ENCODE measurements around the gene MVB12B.

Gene MVB12B

GRCh38 chr9:126331964-126332748, 5.5 kb downstream of the MVB12B start:
- DNase-seq (ENCODE audit: low read depth), result no peak

DNA sequence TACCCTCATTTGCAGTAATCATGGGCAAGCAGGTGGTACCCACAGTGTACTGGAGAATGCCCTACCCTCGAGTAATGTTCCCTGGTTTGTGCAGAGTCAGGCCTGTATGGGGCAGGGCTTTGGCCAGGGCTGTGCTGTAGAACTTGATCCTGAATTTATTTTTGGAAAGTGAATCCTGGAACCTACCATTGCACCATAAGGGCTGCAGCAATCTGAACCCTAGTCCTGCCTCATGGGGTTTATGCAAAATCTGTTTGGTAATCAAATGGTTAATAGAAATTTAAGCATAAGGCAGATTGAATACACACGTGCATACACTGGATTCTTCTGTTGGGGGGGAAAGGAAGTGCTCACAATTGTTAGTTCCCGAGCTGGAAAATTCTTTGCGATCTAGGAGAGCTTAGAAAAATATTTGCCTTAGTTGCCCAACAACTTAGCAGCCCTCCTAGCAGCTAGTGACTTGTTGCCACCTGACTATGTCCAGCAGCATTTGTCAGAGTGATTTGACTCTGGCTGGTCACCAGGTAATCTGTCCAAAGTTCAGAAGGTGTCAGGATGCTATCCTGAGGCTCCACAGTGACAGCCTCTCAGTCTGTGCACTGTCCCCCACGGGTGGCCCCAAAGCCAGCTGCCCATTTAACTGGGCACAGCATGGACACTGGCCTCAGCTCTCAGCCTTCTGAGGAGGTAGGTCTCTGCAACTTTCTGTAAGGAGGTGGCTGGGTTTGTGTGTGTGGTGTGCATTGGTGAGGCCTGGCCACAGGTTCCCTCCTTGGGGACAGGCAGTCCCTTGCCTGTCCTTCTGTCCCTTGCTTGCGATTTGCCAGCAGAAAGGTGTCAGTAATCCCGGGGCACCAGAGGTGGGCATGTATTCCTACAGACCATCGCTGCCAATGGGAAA, 8.3 kb downstream of the MVB12B start:
- no peak for DNase-seq (ENCODE audit: low read depth)

DNA sequence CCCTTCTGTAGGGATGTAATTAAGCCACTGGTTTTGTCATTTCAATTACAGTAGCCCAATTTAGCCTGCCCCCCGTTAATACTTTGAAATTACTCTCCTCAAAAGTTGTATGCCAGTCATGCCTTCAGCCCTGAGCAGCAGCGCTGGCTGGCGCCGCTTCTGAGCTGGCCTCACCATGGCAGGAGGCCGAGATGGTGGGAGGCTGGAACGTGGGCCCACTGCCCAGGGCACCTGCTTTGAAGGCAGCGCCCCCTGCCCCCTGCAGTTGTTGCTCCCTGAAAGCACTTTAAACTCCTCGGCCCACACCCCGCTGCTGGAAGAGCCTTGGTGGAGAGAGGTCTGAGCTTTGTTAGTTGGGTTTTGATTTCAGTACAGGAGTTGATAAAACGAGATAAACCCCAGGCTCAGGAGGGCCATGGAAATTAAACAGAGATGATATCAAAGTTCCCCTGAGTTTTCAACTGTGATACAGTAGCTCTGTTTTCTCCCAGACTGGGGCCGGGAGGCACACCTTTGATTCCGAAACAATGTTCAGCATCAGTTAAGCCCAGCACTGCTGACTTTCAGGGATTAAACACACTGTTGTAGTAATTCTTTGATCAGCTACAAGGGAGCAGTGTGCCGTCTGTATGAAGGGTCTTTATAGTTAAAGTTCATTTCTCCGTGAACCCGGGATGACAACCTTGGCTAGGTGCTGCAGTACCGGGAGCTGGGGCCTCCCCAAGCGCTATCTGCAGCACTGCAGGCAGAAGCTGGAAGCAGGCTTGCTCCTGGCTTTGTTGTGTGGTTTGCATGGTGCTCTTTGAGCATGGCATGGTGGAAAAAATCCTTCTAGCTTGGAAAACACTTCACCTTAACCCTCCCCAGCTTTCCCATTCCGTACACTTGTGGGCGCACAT, 9.5 kb downstream of the MVB12B start:
- no peak for DNase-seq (ENCODE audit: low read depth)

DNA sequence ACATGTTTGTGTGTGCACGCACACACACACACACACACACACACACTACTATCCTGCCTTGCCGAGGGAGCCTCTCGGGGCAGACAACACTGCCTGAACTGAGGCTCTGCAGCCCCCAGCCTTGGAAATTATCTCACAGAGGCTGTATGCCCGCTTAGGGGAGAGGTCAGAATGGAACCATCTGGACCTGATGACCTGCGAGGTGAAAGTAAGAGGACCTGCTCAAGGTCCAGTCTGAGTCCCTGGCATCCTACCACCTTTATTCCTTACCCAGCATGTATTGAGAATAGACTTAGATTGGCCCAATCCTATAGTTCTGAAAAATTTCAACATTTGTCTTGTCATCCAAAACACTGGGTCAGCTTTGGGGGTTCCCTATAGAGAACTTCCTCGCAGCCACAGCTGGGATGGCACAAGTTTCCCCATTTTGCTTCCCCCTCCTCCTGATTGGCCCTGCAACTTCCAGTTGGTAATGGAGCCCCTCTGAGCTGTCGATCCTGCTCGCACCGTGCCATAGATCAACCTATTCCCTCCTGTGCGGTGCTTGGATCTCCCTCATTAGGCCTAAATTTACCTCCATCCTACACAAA, 10.2 kb downstream of the MVB12B start:
- no peak for DNase-seq (ENCODE audit: low read depth)

DNA sequence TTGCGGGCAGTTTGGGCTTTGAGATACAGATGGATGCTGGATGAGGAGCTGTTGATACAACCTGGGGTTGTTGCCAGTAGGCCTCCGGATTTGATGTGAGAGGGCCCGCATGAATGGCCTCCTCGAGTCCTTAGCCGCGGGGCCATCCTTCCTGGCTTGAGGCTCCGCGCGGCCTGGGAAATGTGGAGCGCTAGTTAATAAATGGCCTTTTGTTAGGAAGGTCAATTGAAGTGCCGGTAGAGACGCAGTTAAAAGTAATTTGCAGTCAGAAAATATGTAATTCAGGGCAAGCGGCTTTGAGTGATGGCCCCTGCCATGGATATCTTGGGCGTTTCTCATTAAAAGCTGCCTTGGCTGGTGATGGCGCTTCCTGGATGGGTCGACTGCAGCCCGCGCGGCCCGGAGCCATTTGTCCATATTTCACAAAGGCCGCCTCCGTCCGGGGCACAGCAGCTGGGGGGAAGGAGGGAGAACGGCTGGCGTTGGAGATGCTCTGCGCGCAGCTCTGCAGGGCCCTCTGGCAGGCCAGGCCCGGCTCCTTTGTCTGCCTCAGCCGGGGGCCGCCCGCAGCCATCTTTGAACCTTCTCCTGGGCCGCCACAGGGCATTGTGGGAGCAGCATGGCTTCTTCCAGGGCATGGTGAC, 11.2 kb downstream of the MVB12B start:
- DNase-seq (ENCODE audit: low read depth), result no peak

GRCh38 chr9:126338945-126339344, 12.3 kb downstream of the MVB12B start:
- DNase-seq (ENCODE audit: low read depth), result no peak

GRCh38 chr9:126341426-126341825, 14.8 kb downstream of the MVB12B start:
- DNase-seq (ENCODE audit: low read depth), result no peak

- no peak for DNase-seq (ENCODE audit: low read depth)
Observed at GRCh38 chr9:126341902-126342301, 15.3 kb downstream of the MVB12B start.

DNA sequence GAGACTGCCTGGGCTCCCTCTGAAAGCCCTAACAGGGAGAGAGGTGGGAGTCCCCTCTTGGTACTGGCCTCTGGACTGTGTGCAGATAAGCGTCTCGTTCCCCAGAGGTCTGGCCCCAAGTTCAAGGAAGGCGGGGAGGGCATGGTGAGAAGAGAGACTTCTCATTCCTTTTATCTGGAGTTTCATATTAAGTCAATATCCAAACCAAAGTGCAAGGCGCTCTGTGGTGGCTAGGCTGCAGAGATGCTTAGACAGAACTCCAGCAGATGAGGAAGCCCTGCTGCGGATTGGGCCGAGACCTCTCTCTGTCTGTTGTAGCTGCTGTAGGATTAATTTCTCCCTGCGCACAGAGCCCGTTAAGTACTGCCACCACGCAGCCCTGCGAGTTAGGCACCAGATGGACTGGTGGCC, 16.0 kb downstream of the MVB12B start:
- DNase-seq (ENCODE audit: low read depth), result no peak

- no peak for DNase-seq (ENCODE audit: low read depth)
Observed at GRCh38 chr9:126343271-126343700, 16.7 kb downstream of the MVB12B start.

DNA sequence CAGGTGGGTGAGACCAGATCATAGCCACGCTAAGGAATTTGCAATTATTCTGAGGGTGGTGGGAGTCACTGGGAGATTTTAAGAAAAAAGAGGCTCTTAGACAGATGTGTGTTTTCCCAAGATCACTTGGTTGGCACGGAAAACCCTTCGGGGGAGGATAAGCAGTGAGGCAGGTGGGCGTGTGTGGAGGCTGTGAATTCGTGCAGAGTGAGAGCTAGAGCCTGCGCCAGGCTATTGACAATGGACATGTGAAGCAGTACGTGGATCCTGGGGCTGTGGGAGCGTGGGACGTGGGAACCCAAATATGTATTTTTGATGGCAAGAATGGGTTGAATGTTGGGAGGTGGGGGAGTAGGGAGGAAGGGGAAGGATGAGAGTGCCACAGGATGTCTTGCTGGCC, 19.4 kb downstream of the MVB12B start:
- no peak for DNase-seq (ENCODE audit: low read depth)

- no peak for DNase-seq (ENCODE audit: low read depth)
Observed at GRCh38 chr9:126347093-126347492, 20.5 kb downstream of the MVB12B start.

DNA sequence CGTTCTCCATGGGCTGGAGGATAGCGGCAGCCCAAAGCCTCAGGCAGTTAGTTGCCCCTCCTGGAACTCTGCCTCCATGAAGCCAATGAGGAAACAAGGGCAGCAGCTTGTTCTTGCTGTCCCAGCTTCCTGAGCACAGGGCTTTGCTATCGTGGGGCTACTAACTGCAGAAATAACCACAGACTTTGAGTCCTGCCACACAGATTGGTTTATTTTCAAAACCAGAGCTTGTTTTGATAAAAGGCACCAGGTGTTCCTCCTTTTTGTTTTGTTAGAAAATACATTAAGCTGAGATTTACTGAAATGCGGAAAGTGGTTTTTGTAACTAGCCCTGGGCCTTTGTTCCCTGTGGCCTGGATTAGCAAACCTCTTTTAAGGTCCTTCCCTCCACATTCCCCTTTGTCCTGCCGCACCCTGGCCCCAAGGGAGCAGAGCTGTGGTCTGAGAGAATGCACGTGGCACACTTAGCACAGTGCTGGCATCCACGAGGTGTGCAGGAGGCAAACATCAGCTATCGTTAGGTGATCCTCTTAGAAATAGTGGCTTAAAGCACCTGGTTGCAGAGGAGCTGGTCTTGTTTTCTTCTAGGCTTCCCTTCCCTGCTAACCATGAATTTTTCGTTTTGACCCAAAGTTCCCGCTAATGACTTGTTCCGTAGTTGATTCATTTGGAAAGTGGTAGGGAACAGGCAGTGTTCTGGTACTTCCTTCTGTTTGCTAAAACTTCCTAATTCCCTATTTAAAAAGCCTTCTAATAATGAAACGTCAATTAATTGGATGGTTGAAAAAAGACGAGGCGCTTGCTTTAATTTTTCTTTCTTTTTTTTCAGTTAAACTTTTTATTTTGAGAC, 21.5 kb downstream of the MVB12B start:
- DNase-seq (ENCODE audit: low read depth), result no peak

- DNase-seq (ENCODE audit: low read depth), result no peak
Observed at GRCh38 chr9:126348911-126349550, 22.4 kb downstream of the MVB12B start.

DNA sequence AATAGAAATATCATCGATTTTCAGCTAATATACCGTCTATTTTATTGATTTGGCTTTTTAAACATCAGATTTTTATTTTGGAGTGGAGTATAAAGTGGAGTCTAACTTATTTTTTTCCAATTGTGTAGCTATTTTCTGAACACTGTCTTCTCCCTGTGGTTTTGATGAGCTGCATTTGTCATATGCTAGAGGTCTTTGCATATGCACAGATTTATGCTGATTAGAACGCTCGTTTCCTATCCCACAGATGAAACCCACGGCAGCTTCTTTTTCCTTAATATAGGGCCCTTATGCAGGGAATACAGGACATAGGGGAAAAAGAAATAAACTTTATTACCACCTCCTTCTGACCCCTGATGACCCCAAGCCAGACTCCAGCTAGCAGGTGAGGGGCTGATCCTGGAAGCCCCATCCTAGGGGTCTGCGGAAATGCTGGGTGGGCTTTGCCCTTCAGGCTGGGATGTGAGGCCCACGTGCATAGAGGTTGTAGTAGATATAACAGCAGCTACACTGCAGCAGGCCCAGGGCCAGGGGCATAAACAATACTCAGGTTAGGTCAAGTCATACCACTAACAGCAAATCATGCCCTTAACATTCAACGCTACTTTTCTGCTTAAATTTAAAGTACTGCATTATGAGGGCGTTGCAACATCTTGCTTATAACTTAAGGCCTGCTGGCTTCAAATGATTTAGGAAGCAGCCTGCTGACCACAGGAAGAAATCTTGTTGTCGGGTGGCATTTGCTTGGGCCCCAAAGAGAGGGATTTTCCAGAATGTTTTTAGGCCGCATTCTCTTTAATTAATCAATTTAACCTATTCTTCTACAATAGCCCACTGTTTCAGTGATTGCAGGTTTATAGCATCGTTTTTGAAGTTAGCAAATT, 28.5 kb downstream of the MVB12B start:
- no peak for DNase-seq (ENCODE audit: low read depth)

- no peak for DNase-seq (ENCODE audit: low read depth)
Observed at GRCh38 chr9:126357074-126357473, 30.4 kb downstream of the MVB12B start.

DNA sequence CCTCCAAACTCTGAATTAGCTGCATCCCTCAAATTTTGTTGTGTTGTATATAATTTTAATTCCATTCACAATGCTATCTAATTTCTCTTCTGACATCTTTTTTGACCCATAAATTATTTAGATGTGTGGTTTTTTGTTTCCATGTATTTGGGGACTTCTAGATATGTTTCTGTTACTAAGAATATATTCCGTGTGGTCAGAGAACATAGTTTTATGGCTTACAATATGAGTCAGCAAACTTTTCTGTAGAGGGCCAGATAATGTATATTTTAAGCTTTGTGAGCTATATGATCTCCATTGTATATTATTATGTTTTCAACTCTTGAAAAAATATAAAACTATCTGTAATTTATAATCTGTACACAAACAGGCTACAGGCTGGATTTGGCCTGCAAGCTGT, 33.4 kb downstream of the MVB12B start:
- DNase-seq (ENCODE audit: low read depth), result no peak

DNA sequence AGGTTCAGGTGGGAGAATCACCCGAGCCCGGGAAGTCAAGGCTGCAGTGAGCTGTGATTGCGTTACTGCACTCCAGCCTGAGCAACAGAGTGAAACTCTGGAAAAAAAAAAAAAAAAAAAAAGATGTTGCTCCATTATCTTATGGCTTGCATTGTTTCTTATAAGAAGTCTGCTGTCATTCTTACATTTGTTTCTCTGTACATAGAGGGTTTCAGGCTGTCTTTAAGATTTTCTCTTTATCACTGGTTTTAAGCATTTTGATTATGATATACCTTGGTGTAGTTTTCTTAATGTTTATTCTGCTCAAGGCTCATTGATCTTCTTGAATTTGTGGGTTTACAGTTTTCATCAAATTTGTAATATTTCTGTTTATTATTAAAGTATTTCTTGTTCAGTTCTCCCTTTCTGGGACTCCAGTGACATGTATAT, 35.2 kb downstream of the MVB12B start:
- no peak for DNase-seq (ENCODE audit: low read depth)

GRCh38 chr9:126363250-126363649, 36.6 kb downstream of the MVB12B start:
- no peak for DNase-seq (ENCODE audit: low read depth)
